Liver (tissue), 9 donors: ENCODE data around the gene PHEX. TPM values are rescaled to one million over a fixed set of nuclear protein-coding genes. Genes with fewer than 3 reads are reported as not detected.

Experiments
- DNase-seq: peaks from one replicate; pipeline ENCODE4 v3.0.0-alpha.2; 2017; ENCODE audit warnings: low spot score
- H3K27ac ChIP-seq, 2 donors: one replicate each; pipeline ENCODE4 v1.7.0; 2013; ENCODE audit warnings: inconsistent platforms in 2 of 2, low read length in 2 of 2, control low read depth in 1 of 2, low read depth in 1 of 2, mild to moderate bottlenecking in 1 of 2
- H3K27me3 ChIP-seq, 4 donors: one replicate each; pipeline versions ENCODE4 v1.6.1 to v1.7.0; 2013; ENCODE audit warnings: low read length in 3 of 4, inconsistent platforms in 1 of 4, mild to moderate bottlenecking in 1 of 4, moderate library complexity in 1 of 4; ENCODE audit not compliant: control insufficient read depth in 4 of 4, insufficient read depth in 4 of 4
- H3K36me3 ChIP-seq, 4 donors: one replicate each; pipeline versions ENCODE4 v1.6.1 to v1.7.0; 2013; ENCODE audit warnings: low read length in 3 of 4, mild to moderate bottlenecking in 3 of 4, low read depth in 1 of 4, moderate library complexity in 1 of 4; ENCODE audit not compliant: control insufficient read depth in 4 of 4, insufficient read depth in 3 of 4
- H3K4me1 ChIP-seq, 4 donors: one replicate each; pipeline versions ENCODE4 v1.6.1 to v1.7.0; 2013; ENCODE audit warnings: low read length in 3 of 4, mild to moderate bottlenecking in 3 of 4, moderate library complexity in 1 of 4; ENCODE audit not compliant: control insufficient read depth in 4 of 4, insufficient read depth in 4 of 4
- H3K4me3 ChIP-seq, 3 donors: one replicate each; pipeline versions ENCODE4 v1.6.1 to v1.7.0; 2013; ENCODE audit warnings: low read length in 3 of 3, control low read depth in 1 of 3, low read depth in 1 of 3, mild to moderate bottlenecking in 1 of 3
- H3K9ac ChIP-seq, 2 donors: one replicate each; pipeline ENCODE4 v1.7.0; 2013; ENCODE audit warnings: low read length in 2 of 2, mild to moderate bottlenecking in 2 of 2, moderate library complexity in 2 of 2, control low read depth in 1 of 2, low read depth in 1 of 2
- H3K9me3 ChIP-seq, 4 donors: one replicate each; pipeline versions ENCODE4 v1.6.1 to v1.7.0; 2013; ENCODE audit warnings: low read length in 3 of 4; ENCODE audit not compliant: control insufficient read depth in 4 of 4
- EGR1 ChIP-seq, 2 donors: IDR thresholded peaks; 2 replicates each; pipeline ENCODE4 v1.6.1; 2016 to 2018; ENCODE audit warnings: antibody characterized with exemption in 2 of 2, low read depth in 2 of 2
- FOXA1 ChIP-seq: IDR thresholded peaks from 2 replicates; pipeline ENCODE4 v1.6.1; 2016; ENCODE audit warnings: antibody characterized with exemption
- FOXA2 ChIP-seq: IDR thresholded peaks from 2 replicates; pipeline ENCODE4 v1.6.1; 2016; ENCODE audit warnings: antibody characterized with exemption
- GABPA ChIP-seq, 2 donors: IDR thresholded peaks in 1 of 2; conservative IDR thresholded peaks in 1 of 2; 2 replicates each; pipeline ENCODE4 v1.6.1; 2016; ENCODE audit warnings: antibody characterized with exemption in 2 of 2, mild to moderate bottlenecking in 1 of 2, moderate library complexity in 1 of 2
- HNF4A ChIP-seq, 2 donors: conservative IDR thresholded peaks; 2 replicates each; pipeline ENCODE4 v1.6.1; 2016; ENCODE audit warnings: antibody characterized with exemption in 2 of 2, mild to moderate bottlenecking in 2 of 2
- HNF4G ChIP-seq: IDR thresholded peaks from 2 replicates; pipeline ENCODE4 v1.6.1; 2016; ENCODE audit warnings: antibody characterized with exemption
- JUND ChIP-seq, 2 donors: IDR thresholded peaks; 2 replicates each; pipeline ENCODE4 v1.6.1; 2016; ENCODE audit warnings: antibody characterized with exemption in 2 of 2
- MAX ChIP-seq: IDR thresholded peaks from 2 replicates; pipeline ENCODE4 v1.6.1; 2016; ENCODE audit warnings: antibody characterized with exemption
- NR2F2 ChIP-seq: IDR thresholded peaks from 2 replicates; pipeline ENCODE4 v1.6.1; 2016; ENCODE audit warnings: antibody characterized with exemption
- RAD21 ChIP-seq, 2 donors: IDR thresholded peaks; 2 replicates each; pipeline ENCODE4 v1.6.1; 2016; ENCODE audit warnings: antibody characterized with exemption in 2 of 2, mild to moderate bottlenecking in 2 of 2
- REST ChIP-seq: IDR thresholded peaks from 2 replicates; pipeline ENCODE4 v1.6.1; 2016; ENCODE audit warnings: antibody characterized with exemption, mild to moderate bottlenecking
- RXRA ChIP-seq, 2 donors: IDR thresholded peaks; 2 replicates each; pipeline ENCODE4 v1.6.1; 2017 to 2018; ENCODE audit warnings: antibody characterized with exemption in 2 of 2, mild to moderate bottlenecking in 1 of 2
- SP1 ChIP-seq: IDR thresholded peaks from 2 replicates; pipeline ENCODE4 v1.6.1; 2018; ENCODE audit warnings: antibody characterized with exemption, mild to moderate bottlenecking
- TAF1 ChIP-seq: conservative IDR thresholded peaks from 2 replicates; pipeline ENCODE4 v1.6.1; 2016; ENCODE audit warnings: antibody characterized with exemption, mild to moderate bottlenecking
- YY1 ChIP-seq: IDR thresholded peaks from 2 replicates; pipeline ENCODE4 v1.6.1; 2016; ENCODE audit warnings: antibody characterized with exemption, mild to moderate bottlenecking
- ZBTB33 ChIP-seq: IDR thresholded peaks from 2 replicates; pipeline ENCODE4 v1.6.1; 2016; ENCODE audit warnings: antibody characterized with exemption
- WGBS: extraction: QIAGEN DNeasy Blood & Tissue Kit; methylation state at CpG from one replicate; pipeline ENCODE4 v1.1.7; 2013; 5-methylcytosine and 5-hydroxymethylcytosine counted together
- polyA plus RNA-seq, 2 donors: library from polyadenylated mRNA; stranded (reverse) in 1 of 2; unstranded in 1 of 2; fragments of 200-250 nt in 1 of 2; fragments of >200 nt in 1 of 2; fragmentation: Nextera tagmentation in 1 of 2; extraction: Ambion mirVana in 1 of 2; gene quantifications; one replicate each; pipeline versions ENCODE4 v1.2.1 to v1.2.3, GENCODE V29; 2013 to 2015
- total RNA-seq, 2 donors: library from RNA; depleted of rRNA; stranded (reverse); fragments of >200 nt; gene quantifications; one replicate each; pipeline ENCODE4 v1.2.3, GENCODE V29; 2014
- TF ChIP-seq, protein P1 (sequence below): IDR thresholded peaks from 2 replicates; pipeline ENCODE4 v1.6.1; 2016; ENCODE audit warnings: antibody characterized with exemption
- TF ChIP-seq, protein P2 (sequence below): fragments of 150-350 bp; IDR thresholded peaks from 2 replicates; pipeline ENCODE4 v1.5.1; 2017; ENCODE audit warnings: improper control_type of control experiment, low read depth, low read length; ENCODE audit not compliant: missing input control
- donor health status: healthy.
- donor health status: healthy.
- donor health status: healthy.
- donor health status: healthy.
- donor health status: healthy.

PHEX gene
- total and polyA plus RNA-seq, 4 donors: 0.01 to 0.14 (median 0.08) TPM; not detected in 1

GRCh38 chrX:22276781-22277180 lies 244.7 kb downstream of the PHEX start:
- H3K27ac ChIP-seq: no peak overlapping the region
- H3K4me1 ChIP-seq: no peaks in the 10 kb centered on the region
- no peak overlapping the region for H3K4me3 ChIP-seq
- no peak for DNase-seq
- H3K36me3 ChIP-seq: no peaks in the 10 kb centered on the region
- H3K27me3 ChIP-seq: peaks cover 0 to 2% (median 0%) of the 10 kb centered on the region in 4 donors
- no peak overlapping the region for H3K9ac ChIP-seq
- WGBS: 75% methylated on average over 6 of the region's 6 CpGs
- peaks cover 0 to 6% (median 0%) of the 10 kb centered on the region in 4 donors for H3K9me3 ChIP-seq
- TF ChIP-seq GABPA (IDR thresholded peaks at IDR 0.05 in 1 of 2, conservative IDR thresholded peaks at IDR 0.05 in 1 of 2): no peak
- no peak for TF ChIP-seq HNF4A (conservative IDR thresholded peaks at IDR 0.05)
- TF ChIP-seq EGR1 (IDR thresholded peaks at IDR 0.05; ENCODE audit: low read depth in 2 of 2): no peak
- TF ChIP-seq HNF4G: no peak
- no peak for TF ChIP-seq REST
- TF ChIP-seq, protein P1, sequence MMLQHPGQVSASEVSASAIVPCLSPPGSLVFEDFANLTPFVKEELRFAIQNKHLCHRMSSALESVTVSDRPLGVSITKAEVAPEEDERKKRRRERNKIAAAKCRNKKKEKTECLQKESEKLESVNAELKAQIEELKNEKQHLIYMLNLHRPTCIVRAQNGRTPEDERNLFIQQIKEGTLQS: no peak
- TF ChIP-seq RXRA (IDR thresholded peaks at IDR 0.05): no peak

GRCh38 chrX:22278375-22278774 lies 246.2 kb downstream of the PHEX start:
- no peak overlapping the region for H3K9ac ChIP-seq
- peaks cover 0 to 5% (median 0%) of the 10 kb centered on the region in 4 donors for H3K27me3 ChIP-seq
- no peak overlapping the region for H3K4me3 ChIP-seq
- H3K4me1 ChIP-seq: no peaks in the 10 kb centered on the region
- peaks cover 0 to 6% (median 2%) of the 10 kb centered on the region in 4 donors for H3K9me3 ChIP-seq
- H3K36me3 ChIP-seq: no peaks in the 10 kb centered on the region
- no peak for TF ChIP-seq TAF1
- no peak for TF ChIP-seq EGR1 (IDR thresholded peaks at IDR 0.05; ENCODE audit: low read depth in 2 of 2)
- no peak for TF ChIP-seq RXRA (IDR thresholded peaks at IDR 0.05)
- TF ChIP-seq, protein P1: no peak
- no peak for TF ChIP-seq GABPA (IDR thresholded peaks at IDR 0.05 in 1 of 2, conservative IDR thresholded peaks at IDR 0.05 in 1 of 2)
- TF ChIP-seq ZBTB33: no peak
- no peak for TF ChIP-seq HNF4A (conservative IDR thresholded peaks at IDR 0.05)
- TF ChIP-seq FOXA2: no peak
- TF ChIP-seq YY1: no peak
- no peak for TF ChIP-seq RAD21 (IDR thresholded peaks at IDR 0.05)
- no peak for TF ChIP-seq HNF4G
- no peak for TF ChIP-seq REST
- TF ChIP-seq MAX: no peak
- no peak for TF ChIP-seq FOXA1
- no peak for TF ChIP-seq JUND (IDR thresholded peaks at IDR 0.05)
- TF ChIP-seq, protein P2, sequence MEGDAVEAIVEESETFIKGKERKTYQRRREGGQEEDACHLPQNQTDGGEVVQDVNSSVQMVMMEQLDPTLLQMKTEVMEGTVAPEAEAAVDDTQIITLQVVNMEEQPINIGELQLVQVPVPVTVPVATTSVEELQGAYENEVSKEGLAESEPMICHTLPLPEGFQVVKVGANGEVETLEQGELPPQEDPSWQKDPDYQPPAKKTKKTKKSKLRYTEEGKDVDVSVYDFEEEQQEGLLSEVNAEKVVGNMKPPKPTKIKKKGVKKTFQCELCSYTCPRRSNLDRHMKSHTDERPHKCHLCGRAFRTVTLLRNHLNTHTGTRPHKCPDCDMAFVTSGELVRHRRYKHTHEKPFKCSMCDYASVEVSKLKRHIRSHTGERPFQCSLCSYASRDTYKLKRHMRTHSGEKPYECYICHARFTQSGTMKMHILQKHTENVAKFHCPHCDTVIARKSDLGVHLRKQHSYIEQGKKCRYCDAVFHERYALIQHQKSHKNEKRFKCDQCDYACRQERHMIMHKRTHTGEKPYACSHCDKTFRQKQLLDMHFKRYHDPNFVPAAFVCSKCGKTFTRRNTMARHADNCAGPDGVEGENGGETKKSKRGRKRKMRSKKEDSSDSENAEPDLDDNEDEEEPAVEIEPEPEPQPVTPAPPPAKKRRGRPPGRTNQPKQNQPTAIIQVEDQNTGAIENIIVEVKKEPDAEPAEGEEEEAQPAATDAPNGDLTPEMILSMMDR: no peak
- no peak for TF ChIP-seq SP1
- TF ChIP-seq NR2F2: no peak
- H3K27ac ChIP-seq: no peak overlapping the region
- 40% methylated on average over 3 of the region's 3 CpGs for WGBS
- DNase-seq: no peak
